CD4-positive, alpha-beta memory T cell (primary cell): Measurements from ENCODE around the gene ARHGAP6. TPM values are rescaled to one million over a fixed set of nuclear protein-coding genes. Genes with fewer than 3 reads are reported as not detected.

Experiments
- CTCF ChIA-PET: fragments of 350-600 bp; sonication (Branson Sonifier 250); formaldehyde crosslinking; loops from one replicate; lab custom pipeline; 2021; ENCODE audit warnings: inconsistent platforms; ENCODE audit not compliant: partially characterized antibody; lab: Charles Lee
- POLR2A ChIA-PET: fragments of 350-600 bp; sonication (Branson Sonifier 250); formaldehyde crosslinking; loops from one replicate; lab custom pipeline; 2021; ENCODE audit not compliant: partially characterized antibody; lab: Charles Lee
- DNase-seq, 5 donors: peaks; one replicate each; pipeline versions ENCODE4 v3.0.0 to v3.0.0-alpha.2; 2020 to 2022; ENCODE audit warnings: mixed read lengths in 1 of 5
- H3K27ac ChIP-seq: one replicate; pipeline ENCODE4 v1.7.0; 2013; ENCODE audit warnings: low read depth, low read length
- H3K27me3 ChIP-seq: 2 replicates; pipeline ENCODE4 v1.7.0; 2013; ENCODE audit warnings: mild to moderate bottlenecking, low read length, moderate library complexity; ENCODE audit not compliant: insufficient read depth
- H3K36me3 ChIP-seq: 2 replicates; pipeline ENCODE4 v1.7.0; 2013; ENCODE audit warnings: mild to moderate bottlenecking, low read length, moderate library complexity; ENCODE audit not compliant: insufficient read depth
- H3K4me1 ChIP-seq: 2 replicates; pipeline ENCODE4 v1.7.0; 2013; ENCODE audit warnings: mild to moderate bottlenecking, low read length, moderate library complexity; ENCODE audit not compliant: insufficient read depth
- H3K4me3 ChIP-seq, 2 donors: one replicate each; pipeline ENCODE4 v1.7.0; 2013; ENCODE audit warnings: low read length in 2 of 2, mild to moderate bottlenecking in 1 of 2
- H3K9me3 ChIP-seq, 2 donors: one replicate each; pipeline ENCODE4 v1.7.0; 2013; ENCODE audit warnings: low read length in 2 of 2, control low read depth in 1 of 2; ENCODE audit not compliant: control insufficient read depth in 1 of 2
- H3K27ac Mint-ChIP-seq, 7 donors: one replicate each; pipeline ENCODE4 v1.8.0; 2020 to 2021; ENCODE audit warnings: mixed read lengths in 7 of 7, mild to moderate bottlenecking in 6 of 7, inconsistent platforms in 3 of 7, moderate library complexity in 3 of 7
- H3K27me3 Mint-ChIP-seq, 2 donors: one replicate each; pipeline ENCODE4 v1.8.0; 2020 to 2021; ENCODE audit warnings: mixed read lengths in 2 of 2
- H3K36me3 Mint-ChIP-seq, 2 donors: one replicate each; pipeline ENCODE4 v1.8.0; 2020 to 2021; ENCODE audit warnings: mixed read lengths in 2 of 2, inconsistent platforms in 1 of 2, mild to moderate bottlenecking in 1 of 2
- H3K4me1 Mint-ChIP-seq, 4 donors: one replicate each; pipeline ENCODE4 v1.8.0; 2020 to 2021; ENCODE audit warnings: mixed read lengths in 4 of 4, mild to moderate bottlenecking in 1 of 4
- H3K4me3 Mint-ChIP-seq, 8 donors: one replicate each; pipeline ENCODE4 v1.8.0; 2020 to 2021; ENCODE audit warnings: mixed read lengths in 8 of 8, mild to moderate bottlenecking in 7 of 8, moderate library complexity in 6 of 8, inconsistent platforms in 3 of 8
- H3K9me3 Mint-ChIP-seq, 8 donors: one replicate each; pipeline ENCODE4 v1.8.0; 2020 to 2021; ENCODE audit warnings: mixed read lengths in 8 of 8, mild to moderate bottlenecking in 5 of 8, inconsistent platforms in 3 of 8, moderate library complexity in 1 of 8
- intact Hi-C: fragments of 100-400 bp; cut with micrococcal nuclease; formaldehyde crosslinking; loops from one replicate; pipeline ENCODE4 v1.15.1; 2023
- microRNA-seq: library from miRNA; unstranded; fragments of <30 nt; microRNA quantifications from one replicate; pipeline ENCODE4 v1.2.0, GENCODE V29; 2021; ENCODE audit warnings: borderline replicate concordance, borderline number of aligned reads, borderline microRNAs expressed, mixed read lengths
- polyA plus RNA-seq, 2 donors: library from polyadenylated mRNA; unstranded; fragments of 300-500 nt; fragmentation: Illumina TruSeq; gene quantifications; one replicate each; pipeline ENCODE4 v1.2.3, GENCODE V29; 2021
- total RNA-seq, 2 experiments: library from RNA; stranded (reverse); gene quantifications; one replicate each; pipeline ENCODE4 v1.2.3, GENCODE V29; 2021

ARHGAP6 gene
- total and polyA plus RNA-seq, 4 experiments from 2014 or later = not detected

GRCh38 chrX:11100281-11101035 is 565.3 kb downstream of the ARHGAP6 start:
- Histone ChIP-seq H3K27me3 (no peaks in the 10 kb centered on the region), H3K27ac (no peak overlapping the region), H3K9me3 (no peaks in the 10 kb centered on the region), H3K4me3 (no peak overlapping the region), H3K36me3 (no peaks in the 10 kb centered on the region), H3K4me1 (no peaks in the 10 kb centered on the region)
- no peak for DNase-seq
- ChIA-PET CTCF (no interaction called here), POLR2A (no interaction called here)
- H3K4me3 Mint-ChIP-seq = no peak overlapping the region
- no peaks in the 10 kb centered on the region for H3K4me1 Mint-ChIP-seq
- peaks cover 0 to 3% (median 0%) of the 10 kb centered on the region in 8 donors for H3K9me3 Mint-ChIP-seq
- no peaks in the 10 kb centered on the region for H3K36me3 Mint-ChIP-seq
- H3K27me3 Mint-ChIP-seq = no peaks in the 10 kb centered on the region
- intact Hi-C loops = no loop called here
- H3K27ac Mint-ChIP-seq = no peak overlapping the region

GRCh38 chrX:11099465-11099864 is 566.3 kb downstream of the ARHGAP6 start:
- intact Hi-C loops = no loop called here
- Histone ChIP-seq H3K36me3 (no peaks in the 10 kb centered on the region), H3K27ac (no peak overlapping the region), H3K9me3 (no peaks in the 10 kb centered on the region), H3K4me3 (no peak overlapping the region), H3K27me3 (no peaks in the 10 kb centered on the region), H3K4me1 (no peaks in the 10 kb centered on the region)
- no peaks in the 10 kb centered on the region for H3K27me3 Mint-ChIP-seq
- no peaks in the 10 kb centered on the region for H3K36me3 Mint-ChIP-seq
- DNase-seq = no peak
- ChIA-PET POLR2A (no interaction called here), CTCF (no interaction called here)
- no peak overlapping the region for H3K27ac Mint-ChIP-seq
- H3K9me3 Mint-ChIP-seq = peaks cover 0 to 3% (median 0%) of the 10 kb centered on the region in 8 donors
- H3K4me1 Mint-ChIP-seq = no peaks in the 10 kb centered on the region
- no peak overlapping the region for H3K4me3 Mint-ChIP-seq

GRCh38 chrX:11097933-11098332 is 567.8 kb downstream of the ARHGAP6 start:
- H3K4me3 ChIP-seq = no peak overlapping the region
- no peak overlapping the region for H3K27ac ChIP-seq
- H3K36me3 ChIP-seq = no peaks in the 10 kb centered on the region
- H3K4me1 ChIP-seq = no peaks in the 10 kb centered on the region
- no peaks in the 10 kb centered on the region for H3K27me3 ChIP-seq
- ChIA-PET POLR2A (no interaction called here), CTCF (no interaction called here)
- intact Hi-C loops = no loop called here
- no peak for DNase-seq
- Mint-ChIP-seq H3K27me3 (no peaks in the 10 kb centered on the region), H3K27ac (no peak overlapping the region), H3K4me1 (no peaks in the 10 kb centered on the region), H3K36me3 (no peaks in the 10 kb centered on the region), H3K9me3 (peaks cover 0 to 3% (median 0%) of the 10 kb centered on the region in 8 donors), H3K4me3 (no peak overlapping the region)
- H3K9me3 ChIP-seq = no peaks in the 10 kb centered on the region

- Histone ChIP-seq H3K4me1 (no peaks in the 10 kb centered on the region), H3K27me3 (no peaks in the 10 kb centered on the region), H3K27ac (no peak overlapping the region), H3K36me3 (no peaks in the 10 kb centered on the region), H3K4me3 (no peak overlapping the region), H3K9me3 (no peaks in the 10 kb centered on the region)
- H3K27me3 Mint-ChIP-seq = no peaks in the 10 kb centered on the region
- H3K36me3 Mint-ChIP-seq = peaks cover 0 to 2% of the 10 kb centered on the region in 2 donors
- CTCF ChIA-PET = no interaction called here
- intact Hi-C loops = no loop called here
- no peak overlapping the region for H3K4me3 Mint-ChIP-seq
- H3K4me1 Mint-ChIP-seq = no peaks in the 10 kb centered on the region
- POLR2A ChIA-PET = no interaction called here
- H3K27ac Mint-ChIP-seq = no peak overlapping the region
- DNase-seq = no peak
- peaks cover 0 to 31% (median 18%) of the 10 kb centered on the region in 8 donors for H3K9me3 Mint-ChIP-seq
These were observed 575.9 kb downstream of the ARHGAP6 start for GRCh38 chrX:11089802-11090201.

Small RNA genes within 50 kb of the gene (microRNA-seq; reads per million reads assigned to microRNA genes)
- not detected for gene MIR548AX

Other genes starting within 250 kb of the ARHGAP6 start
- 100 to 1,000 TPM; 129 to 140 TPM for gene MSL3, start 92.3 kb upstream of the ARHGAP6 start, total RNA-seq
- 10 to 100 TPM; 62.6 to 72.9 TPM for gene MSL3, start 92.3 kb upstream of the ARHGAP6 start, polyA plus RNA-seq